ENCODE data around the gene CHST2.

GRCh38 chr3:143160437-143160836 lies 40.9 kb downstream of the CHST2 start:
- TF ChIP-seq EZH2phosphoT487 (IDR thresholded peaks at IDR 0.05; ENCODE audit: insufficient read depth, low read depth) (no peak), EZH2 (IDR thresholded peaks at IDR 0.05; ENCODE audit: insufficient read depth, poor library complexity, severe bottlenecking) (no peak)
